Body of pancreas (tissue), 4 donors: Measurements from ENCODE around the gene R3HDM4.
A peak's percentile ranks its signal among the peaks of the same experiment; 100 is the strongest.

ENCODE experiments used
- POLR2A ChIP-seq, 3 donors: fragments of 450-650 bp; IDR thresholded peaks; one replicate each; pipeline ENCODE4 v1.6.1; 2016; ENCODE audit warnings: antibody characterized with exemption in 3 of 3, mild to moderate bottlenecking in 2 of 3
- TF ChIP-seq, protein P1 (sequence below), 7 experiments: fragments of 450-650 bp in 4 of 7; fragments of 200-600 bp in 3 of 7; sonication (generic) in 3 of 7; IDR thresholded peaks; one replicate each; pipeline ENCODE4 v1.5.1; 2016 to 2019; ENCODE audit warnings: antibody characterized with exemption in 7 of 7

DNA sequence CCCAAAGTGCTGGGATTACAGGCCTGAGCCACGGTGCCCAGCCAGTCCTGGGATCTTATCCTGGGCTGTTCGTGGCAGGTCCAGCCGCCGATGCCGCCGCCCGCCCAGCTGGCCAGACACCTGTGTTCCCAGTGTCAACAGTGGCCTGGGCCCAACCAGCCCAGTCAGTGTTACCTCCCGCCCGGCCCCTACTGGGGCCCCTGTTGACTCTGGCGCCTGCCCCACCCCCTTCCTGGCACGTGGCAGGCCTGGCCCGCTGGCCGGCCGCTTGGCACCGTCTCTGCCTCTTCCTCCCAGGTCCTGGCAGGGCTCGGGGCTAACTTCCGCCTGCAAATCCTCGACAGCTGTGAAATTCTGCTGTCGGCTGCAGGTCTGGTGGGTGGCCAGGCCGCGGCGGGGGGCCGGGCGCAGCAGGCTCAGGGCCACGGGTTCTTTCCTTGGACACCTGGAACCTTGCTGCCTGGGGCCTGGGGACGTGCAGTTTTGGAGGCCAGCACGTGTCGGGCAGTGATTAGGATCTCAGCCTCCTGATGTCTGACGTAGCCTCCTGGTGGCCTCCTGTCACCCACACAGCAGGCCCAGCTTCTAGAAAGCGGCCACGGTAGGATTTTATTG lies 22.0 kb upstream of the R3HDM4 start:
- TF ChIP-seq, protein P1, sequence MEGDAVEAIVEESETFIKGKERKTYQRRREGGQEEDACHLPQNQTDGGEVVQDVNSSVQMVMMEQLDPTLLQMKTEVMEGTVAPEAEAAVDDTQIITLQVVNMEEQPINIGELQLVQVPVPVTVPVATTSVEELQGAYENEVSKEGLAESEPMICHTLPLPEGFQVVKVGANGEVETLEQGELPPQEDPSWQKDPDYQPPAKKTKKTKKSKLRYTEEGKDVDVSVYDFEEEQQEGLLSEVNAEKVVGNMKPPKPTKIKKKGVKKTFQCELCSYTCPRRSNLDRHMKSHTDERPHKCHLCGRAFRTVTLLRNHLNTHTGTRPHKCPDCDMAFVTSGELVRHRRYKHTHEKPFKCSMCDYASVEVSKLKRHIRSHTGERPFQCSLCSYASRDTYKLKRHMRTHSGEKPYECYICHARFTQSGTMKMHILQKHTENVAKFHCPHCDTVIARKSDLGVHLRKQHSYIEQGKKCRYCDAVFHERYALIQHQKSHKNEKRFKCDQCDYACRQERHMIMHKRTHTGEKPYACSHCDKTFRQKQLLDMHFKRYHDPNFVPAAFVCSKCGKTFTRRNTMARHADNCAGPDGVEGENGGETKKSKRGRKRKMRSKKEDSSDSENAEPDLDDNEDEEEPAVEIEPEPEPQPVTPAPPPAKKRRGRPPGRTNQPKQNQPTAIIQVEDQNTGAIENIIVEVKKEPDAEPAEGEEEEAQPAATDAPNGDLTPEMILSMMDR (IDR thresholded peaks at IDR 0.05): peak in 3 of 7 experiments; percentile 8 to 24 (median 15)
- TF ChIP-seq POLR2A (IDR thresholded peaks at IDR 0.05): peak in 2 of 3 donors; percentile 54 to 56
